Activated T-cell treated with anti-CD3 and anti-CD28 coated beads, Interleukin-2, amount 50 U/mL, for 48 hours (primary cell): ENCODE results near the gene AHSA1.
"Not testable (repeated sequence)": the region's sequence is repeated elsewhere in the genome, so short reads cannot be mapped to it uniquely, and the experiment has no call there.

Experiments used
- DNase-seq, 2 experiments: peaks; one replicate each; pipeline ENCODE4 v3.0.0-alpha.2; 2020

The AHSA1 gene

DNA sequence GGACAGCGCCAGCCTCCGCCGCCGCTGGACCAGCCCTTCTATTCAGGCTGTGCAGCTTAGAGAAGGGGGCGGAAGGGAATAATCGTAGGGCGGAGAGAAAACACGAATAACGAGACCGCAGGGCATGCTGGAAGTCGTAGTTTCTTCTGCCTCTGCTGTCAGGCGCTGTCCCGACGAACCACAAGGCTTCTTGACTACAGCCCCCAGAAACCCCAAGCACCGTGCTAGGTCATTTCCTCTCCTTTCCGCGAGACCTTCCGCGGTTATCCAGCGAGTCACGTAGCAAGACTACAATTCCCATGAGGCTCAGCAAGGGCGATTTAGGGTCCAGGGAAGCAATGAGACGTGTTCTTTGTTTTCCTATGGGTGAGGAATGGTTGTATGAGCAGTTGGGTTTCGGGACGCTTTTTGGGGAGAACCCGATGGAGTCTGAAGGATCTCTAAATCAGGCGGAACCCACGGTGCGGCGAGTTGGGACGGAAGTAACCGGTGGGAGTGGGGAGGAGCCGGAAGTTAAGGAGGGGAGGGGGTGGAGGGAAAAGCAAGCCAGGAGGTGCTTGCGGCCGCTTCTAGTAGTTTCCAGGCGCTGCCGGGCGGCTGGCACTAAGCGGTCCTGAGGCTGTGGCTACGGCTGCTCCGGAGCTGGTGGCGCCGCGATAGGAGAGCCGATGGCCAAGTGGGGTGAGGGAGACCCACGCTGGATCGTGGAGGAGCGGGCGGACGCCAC is at the start of gene AHSA1, which contains the start of gene VIPAS39:
TSS of gene AHSA1 (plus strand) at position 572 of the 727 bp plus-strand sequence. CDS start at position 669, 97 bp downstream.
TSS of gene VIPAS39 (minus strand) at position 80 of the 727 bp plus-strand sequence. CDS start 3,499 bp downstream, outside the sequence.
- DNase-seq = peak; percentile 93 to 94

DNA sequence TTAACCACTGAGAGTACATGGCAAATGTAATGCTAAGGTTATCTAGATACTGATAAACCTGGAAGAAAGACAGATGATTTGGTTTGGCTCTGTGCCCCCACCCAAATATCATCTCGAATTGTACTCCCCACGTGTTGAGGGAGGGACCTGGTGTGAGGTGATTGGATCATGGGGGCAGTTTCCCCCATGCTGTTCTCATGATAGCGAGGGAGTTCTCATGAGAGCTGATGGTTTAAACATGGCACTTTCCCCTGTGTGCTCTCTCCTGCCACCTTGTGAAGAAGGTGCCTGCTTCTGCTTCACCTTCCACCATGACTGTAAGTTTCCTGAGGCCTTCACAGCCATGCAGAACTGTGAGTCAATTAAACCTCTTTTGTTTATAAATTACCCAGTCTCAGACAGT is 48.8 kb upstream of the AHSA1 start:
- no peak for DNase-seq

DNA sequence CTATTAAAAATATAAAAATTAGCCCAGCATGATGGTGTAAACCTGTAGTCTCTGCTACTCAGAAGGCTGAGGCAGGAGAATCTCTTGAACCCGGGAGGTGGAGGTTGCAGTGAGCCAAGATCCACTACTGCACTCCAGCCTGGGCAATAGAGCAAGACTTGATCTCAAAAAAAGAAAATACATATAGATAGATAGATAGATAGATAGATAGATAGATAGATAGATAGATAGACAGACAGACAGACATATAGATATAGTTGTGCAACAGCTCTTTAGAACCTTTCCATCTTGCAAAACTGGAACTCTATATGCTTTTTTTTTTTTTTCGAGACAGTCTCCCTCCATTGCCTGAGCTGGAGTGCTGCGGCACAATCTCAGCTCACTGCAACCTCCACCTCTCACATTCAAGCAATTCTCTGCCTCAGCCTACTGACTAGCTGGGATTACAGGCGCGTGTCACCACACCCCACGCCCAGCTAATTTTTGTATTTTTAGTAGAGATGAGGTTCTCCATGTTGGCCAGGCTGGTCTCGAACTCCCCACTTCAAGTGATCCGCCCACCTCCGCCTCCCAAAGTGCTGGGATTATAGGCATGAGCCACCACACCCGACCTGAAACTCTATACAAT is 42.4 kb upstream of the AHSA1 start:
- not testable (repeated sequence) for DNase-seq

DNA sequence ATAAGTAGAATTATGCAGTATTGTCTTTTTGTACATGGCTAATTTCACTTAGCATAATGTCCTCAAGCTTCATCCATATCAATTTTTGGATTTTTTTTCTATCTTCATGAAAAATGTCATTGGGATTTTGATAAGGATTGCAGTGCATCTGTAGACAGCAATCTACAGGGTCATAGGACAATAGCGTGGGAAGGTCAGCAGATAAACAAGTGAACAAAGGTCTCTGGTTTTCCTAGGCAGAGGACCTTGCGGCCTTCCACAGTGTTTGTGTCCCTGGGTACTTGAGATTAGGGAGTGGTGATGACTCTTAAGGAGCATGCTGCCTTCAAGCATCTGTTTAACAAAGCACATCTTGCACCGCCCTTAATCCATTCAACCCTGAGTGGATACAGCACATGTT is 41.8 kb upstream of the AHSA1 start:
- not testable (repeated sequence) for DNase-seq

DNA sequence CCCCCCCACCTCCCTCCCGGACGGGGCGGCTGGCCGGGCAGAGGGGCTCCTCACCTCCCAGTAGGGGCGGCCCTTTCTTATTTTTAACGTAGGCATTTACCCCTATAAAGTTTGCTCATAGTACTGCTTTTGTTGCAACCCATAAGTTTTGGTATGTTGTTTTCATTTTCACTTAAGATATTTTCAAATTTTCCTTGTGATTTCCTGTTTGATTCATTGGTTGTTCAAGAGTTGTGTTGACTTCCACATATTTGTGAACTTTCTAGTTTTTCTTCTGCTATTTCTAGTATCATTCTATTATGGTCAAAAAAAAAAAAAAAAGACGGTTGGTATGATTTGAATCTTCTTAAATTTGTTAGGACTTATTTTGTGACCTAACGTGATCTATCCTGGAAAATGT is 41.1 kb upstream of the AHSA1 start:
- DNase-seq = no peak

DNA sequence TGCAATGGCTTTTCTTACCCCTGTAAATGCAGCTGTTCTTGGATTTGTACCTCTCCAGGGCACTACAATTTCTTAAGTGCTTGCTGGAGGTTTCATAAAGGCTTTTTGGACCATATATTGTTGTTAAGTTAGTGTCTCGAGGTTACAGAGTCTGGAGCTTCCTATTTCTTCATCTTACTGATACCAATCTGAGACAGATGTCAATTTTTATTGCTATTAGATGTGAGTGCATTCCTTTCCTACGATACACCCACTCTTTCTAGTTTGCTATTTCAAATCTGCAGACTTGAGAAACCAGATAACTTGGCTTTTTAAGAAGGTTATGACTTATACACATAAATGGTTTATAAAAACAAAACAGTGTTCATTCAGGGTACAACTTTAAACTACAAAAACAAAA is 36.7 kb upstream of the AHSA1 start:
- DNase-seq = no peak

DNA sequence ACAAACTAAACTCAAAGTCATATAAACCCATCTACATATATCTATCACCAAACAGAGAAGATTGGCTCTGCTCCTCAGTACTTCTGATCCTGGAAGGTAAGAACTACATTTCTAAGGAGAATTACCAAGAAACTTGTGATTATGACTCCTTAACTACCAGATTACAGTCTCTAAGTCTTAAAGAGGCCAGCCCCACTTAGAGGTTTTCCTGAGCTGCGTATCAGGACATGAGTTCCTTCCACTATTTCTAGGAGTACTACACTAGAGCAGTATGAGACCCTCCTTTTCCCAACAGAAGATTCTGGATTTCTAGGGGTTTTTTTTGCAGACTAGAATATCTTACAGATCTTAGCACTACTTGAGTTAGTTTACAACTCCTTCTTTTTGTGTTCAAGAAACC is 34.5 kb upstream of the AHSA1 start, which contains the start of gene NOXRED1:
TSS of gene NOXRED1 (minus strand) at position 101 of the 400 bp plus-strand sequence. CDS start 634 bp downstream, outside the sequence.
- no peak for DNase-seq

DNA sequence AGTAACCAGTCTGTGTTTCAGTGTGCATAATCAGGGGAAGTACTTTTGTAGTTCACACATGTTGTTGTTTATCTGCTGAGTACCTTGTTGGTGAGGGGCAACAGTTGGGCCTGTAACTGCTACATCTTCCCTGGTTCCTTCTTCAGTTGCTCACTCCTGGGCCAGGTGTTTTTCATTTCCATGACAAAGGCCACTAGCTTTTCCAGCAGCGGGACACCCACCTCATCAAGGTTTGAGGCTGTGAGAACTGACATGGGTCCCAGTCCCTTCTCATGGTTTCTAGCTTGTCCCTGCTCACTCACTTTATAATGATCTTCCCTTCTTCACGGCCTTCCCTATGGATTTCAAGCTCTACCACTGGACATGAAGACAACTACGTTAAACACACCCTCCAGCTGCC is 33.0 kb upstream of the AHSA1 start:
- DNase-seq = no peak

DNA sequence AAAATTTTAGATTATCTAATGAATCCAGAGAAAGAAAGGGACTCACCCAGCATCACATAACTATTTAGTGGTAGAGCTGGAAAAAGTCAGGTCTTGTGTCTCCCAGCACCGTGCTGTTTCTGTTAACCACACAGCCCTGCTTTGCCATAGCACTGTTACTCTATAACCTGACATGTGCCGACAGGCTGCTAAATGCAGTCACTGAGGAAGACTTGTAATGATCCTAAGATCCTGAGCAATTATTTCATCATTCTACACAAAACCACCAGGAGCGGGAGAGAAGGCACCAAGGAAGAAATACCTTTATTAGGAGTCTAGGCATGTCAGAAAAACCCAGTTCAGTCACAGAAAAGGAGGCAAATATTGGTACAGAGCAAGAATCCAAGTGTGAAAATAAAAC is 31.5 kb upstream of the AHSA1 start:
- no peak for DNase-seq

DNA sequence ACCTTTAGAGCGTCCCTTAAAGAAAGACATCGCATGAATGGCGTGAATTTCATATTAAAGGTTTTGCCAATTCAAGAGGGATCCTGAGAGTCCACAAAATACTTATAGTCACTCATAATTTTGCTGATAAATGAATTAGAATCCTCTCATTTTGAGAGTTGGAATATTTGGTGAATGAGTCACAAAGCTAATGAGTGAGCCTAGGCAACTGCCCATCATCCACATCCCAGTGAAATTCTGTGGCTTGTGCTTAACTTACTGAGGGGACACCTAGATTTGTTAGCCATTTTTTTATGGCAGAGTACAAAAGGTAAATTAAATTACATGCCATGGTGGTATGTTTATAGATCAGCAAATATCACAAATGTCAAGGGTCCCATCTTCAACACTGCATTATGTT is 21.9 kb upstream of the AHSA1 start:
- DNase-seq = no peak

DNA sequence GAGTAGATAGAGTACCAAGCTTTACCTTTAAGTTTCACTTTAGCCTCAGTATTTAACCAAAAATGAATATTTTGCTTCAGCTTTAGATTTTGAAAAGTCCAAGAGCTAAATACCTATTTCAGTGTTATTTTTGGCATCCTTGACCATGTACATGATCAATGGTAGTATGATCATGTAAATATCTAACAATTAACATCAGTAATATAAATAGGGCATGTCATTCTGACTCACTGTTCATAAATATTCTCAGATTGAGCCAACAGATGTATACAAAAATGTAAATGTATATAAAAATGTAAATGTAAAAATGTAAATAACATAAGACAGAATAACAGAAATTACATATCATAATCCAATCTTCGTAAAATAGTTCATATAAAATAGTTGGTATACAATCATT is 19.3 kb upstream of the AHSA1 start:
- no peak for DNase-seq

DNA sequence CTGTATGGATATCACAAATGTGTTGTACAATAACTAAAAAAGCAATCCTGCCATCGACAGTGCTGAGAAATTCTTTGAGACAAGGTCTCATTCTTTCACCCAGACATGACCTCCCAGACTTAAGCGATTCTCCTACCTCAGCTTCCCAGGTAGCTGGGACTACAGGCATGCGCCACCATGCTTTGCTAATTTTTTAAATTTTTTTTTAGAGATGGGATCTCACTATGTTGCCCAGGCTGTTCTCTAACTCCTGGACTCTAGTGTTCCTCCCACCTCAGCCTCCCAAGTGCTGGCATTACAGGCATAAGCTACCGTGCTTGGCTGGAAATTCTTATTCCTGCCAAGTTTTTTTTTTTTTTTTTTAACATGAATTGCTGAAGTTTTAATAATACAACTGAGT is 18.0 kb upstream of the AHSA1 start:
- DNase-seq = no peak

DNA sequence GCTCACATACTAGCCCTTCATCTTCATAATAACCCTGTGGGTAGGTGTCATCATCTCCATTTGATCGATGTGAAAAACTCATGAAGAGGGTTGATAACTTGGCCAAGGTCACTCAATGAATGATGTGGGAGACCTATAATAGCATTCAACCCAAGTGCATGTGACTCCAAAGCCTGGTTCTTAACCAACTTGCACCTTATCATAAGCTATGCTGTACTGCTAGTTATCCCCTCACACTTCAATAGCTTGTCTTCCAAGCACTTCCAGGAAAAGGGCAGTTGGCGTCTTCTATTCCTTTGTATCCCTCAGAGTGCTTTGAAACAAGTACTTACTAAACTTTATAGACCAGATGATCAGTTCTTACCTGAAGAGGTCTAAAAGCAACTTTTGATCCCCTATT is 15.7 kb upstream of the AHSA1 start:
- no peak for DNase-seq

DNA sequence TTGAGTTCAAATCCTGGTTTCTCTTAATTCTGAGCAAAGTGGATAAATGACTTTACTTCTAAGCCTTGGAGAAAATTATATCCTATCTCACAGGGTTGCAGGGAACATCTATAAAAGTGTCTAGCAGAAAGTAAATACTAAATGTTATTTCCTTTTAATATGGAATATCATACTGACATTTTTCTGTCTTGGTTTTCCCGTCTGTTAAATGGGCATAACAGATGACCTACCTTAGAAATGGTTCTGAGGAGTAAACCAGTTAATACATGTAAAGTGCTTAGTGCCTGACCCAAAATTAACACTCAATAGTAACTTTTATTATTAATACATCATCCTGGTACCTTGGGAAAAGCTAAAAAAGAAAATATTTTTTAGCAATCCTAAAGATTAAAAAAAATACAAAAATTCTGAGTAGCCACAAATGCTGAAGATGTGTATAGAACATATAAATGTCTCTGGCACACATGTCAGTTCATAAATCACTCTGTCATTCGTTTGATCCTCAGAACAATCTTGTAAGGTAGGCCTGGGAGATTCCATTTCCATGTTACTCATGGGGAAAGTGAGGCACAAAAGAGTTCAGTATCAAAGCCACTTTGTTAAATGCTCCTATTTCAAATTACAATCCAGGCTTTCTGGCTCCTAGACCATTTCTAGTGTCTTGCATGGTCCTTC is 1.8 kb upstream of the AHSA1 start:
- no peak for DNase-seq

DNA sequence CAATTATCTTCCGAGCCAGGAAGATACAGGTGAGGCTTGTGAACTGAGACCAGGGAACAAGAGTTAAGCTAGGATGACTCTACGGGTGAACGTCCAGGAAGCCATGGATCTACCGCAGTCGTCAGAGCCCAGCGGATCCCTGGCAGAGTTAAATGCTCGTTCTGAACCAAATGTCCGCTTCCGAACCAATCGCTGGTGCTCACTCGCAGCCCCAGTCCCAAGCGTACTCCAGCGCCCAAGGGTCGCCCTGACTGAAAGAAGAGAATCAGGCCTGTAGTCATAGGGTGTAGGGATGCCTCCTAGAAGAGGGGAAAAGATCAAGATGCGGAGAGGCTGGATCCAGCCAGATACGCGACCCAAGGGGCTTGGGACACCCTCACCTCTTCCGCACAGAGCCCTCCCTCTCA is 775 bp upstream of the AHSA1 start:
- no peak for DNase-seq

DNA sequence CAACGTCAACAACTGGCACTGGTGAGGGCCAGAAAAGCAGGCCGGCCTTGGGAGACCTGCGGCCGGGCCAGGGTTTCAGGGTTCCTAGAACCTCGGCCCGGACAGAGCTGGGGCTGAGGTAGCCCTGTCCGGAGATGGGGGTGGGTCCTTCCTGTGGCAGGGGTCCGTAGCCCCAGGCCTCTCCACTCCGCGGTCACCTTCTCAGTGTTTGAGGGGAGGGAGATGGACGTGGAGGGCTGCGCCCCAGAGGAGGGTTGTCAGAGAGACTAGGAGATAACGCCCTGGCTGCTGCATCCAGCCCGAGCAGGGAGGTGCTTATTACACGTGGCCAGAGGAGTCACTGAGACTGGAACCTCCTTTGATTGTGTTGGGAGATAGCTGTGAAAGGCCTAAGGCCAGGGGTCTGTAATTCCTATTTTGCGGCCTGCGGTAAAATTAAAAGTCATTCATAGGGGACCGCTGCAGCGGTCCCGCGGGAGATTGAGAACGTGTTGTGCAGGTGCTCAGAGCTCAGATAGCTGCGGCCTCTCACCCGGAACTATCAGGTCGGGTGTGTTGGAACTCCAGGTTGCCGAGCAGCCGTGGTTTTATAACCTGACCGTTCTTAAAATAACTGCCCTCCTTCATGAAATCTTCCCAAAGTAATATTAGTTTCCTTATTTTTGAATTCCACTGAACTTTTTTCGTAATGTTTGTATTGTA is 507 bp downstream of the AHSA1 start:
- peak; percentile 59 to 63 for DNase-seq

DNA sequence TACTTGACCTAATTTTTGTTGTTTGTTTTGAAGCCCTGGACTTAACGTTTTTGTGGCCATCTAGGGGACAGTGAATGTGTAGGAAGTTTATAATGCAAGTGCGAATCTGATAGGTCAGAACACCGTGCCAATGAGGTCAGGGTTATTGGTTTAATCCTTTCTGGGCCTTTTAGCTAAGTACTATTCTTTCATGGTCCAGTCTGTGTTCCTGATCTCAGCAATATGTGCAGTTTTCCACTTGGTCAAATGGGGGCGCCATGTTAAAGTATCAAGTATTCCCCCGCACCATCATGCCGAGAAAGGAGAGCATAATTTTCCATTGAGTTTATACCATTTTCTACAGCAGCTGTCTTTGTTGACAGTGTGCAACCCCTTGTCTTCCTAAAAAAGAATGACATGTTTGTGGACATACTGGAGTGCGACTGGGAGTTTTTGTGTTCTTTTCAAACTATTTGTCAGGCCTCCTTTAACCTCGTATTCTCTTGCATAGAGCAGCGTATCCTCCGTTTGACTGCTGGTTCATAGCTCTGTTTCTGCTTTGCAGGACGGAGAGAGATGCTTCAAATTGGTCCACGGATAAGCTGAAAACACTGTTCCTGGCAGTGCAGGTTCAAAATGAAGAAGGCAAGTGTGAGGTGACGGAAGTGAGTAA is 1.3 kb downstream of the AHSA1 start:
- DNase-seq = peak; percentile 78 to 81

DNA sequence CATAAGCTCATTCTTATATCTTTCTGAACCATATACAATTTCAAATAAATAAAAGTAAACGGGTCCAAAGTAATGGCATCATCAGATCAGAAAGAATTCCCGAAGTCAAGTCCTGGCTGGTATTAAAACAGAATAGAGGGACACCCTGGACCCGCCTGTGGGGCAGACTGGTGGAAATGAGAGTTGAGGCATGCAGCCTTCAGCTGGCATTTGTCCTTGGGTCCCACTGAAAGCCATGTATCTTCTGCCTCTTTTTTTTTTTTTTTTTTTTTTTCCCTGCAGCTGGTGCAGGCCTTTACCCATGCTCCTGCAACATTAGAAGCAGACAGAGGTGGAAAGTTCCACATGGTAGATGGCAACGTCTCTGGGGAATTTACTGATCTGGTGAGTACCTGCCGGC is 9.9 kb downstream of the AHSA1 start:
- DNase-seq = no peak

DNA sequence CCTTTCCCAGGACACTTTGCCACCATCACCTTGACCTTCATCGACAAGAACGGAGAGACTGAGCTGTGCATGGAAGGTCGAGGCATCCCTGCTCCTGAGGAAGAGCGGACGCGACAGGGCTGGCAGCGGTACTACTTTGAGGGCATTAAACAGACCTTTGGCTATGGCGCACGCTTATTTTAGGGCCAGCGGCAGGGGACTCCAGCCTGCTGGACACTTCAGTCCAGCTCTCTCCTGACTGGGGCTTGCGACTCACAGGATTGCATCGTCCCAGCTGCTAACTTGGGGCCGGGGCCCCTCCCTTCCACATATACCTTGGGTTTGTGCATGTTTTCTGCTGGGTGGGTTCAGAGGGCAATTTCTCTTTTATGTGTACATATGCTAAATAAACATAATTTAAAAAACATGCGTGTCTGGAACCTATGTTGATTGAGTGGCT is 11.2 kb downstream of the AHSA1 start:
- DNase-seq = no peak

DNA sequence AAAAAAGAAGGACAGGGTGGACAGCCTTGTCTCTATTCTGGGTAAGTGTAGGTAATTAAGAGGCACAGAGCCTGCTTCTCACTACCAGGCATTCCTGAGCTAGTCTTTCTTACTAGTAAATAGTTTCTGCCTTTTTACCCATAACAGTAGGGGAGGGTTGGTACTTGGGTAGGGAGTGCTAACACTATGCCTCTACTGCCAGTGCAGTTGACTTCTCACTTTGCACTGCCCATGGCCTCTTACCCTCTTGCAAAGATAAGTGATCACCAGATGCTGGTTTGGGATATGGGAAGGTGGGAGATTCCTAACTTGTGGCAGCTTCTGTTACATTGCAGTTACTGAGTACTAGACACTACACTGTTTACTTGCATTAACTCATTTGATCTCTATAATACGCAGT is 11.6 kb downstream of the AHSA1 start:
- DNase-seq = no peak

DNA sequence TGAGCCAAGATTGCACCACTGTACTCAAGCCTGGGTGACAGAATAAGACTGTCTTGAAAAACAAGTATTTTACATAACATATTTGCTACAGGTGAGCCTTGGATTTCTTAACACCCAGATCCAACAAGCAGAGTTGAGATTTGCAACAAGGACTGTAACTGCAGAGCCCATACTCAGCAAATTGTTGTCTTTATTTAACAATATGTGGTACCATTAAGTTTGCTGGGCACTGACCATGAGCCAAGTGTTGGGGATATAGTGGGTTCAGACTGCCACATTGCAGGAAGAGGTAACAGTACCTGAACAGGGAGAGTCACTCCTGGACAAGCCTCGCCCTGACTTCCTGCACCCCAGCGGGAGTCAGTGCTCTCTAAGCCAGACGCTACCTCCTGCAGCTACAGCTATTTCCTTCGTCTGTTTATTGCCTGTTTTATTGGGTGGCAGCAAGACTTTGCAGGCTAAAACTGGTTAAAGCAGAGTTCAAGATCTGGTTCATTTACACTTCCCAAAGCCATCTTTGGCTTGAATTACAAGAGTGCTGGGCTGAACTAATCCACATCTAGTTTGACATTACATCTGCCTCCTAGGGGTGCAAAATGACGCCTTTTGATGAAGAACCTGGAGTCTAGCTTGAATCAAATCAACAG is 12.5 kb downstream of the AHSA1 start:
- DNase-seq = no peak

DNA sequence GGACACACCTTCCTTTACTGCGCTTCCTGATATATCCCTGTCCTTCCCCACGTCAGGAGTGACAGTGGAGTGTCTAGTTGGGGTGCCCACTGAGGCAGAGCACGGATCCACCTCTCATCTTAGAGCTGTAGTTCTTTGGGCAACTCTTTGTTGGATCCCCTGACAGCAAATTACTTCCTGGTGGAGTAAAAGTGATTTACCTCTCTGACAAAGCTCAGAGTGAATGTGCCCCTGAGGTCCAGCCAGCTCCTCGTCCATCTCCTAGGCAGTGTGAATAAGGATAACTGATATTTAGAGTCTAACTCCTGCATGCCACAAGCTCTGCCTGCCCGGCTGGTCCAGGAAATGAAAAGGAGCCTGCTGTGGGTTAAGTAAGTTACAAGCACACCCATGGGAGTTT is 16.0 kb downstream of the AHSA1 start:
- no peak for DNase-seq
